ENCODE data around the gene LRRC14B.

Gene LRRC14B

DNA sequence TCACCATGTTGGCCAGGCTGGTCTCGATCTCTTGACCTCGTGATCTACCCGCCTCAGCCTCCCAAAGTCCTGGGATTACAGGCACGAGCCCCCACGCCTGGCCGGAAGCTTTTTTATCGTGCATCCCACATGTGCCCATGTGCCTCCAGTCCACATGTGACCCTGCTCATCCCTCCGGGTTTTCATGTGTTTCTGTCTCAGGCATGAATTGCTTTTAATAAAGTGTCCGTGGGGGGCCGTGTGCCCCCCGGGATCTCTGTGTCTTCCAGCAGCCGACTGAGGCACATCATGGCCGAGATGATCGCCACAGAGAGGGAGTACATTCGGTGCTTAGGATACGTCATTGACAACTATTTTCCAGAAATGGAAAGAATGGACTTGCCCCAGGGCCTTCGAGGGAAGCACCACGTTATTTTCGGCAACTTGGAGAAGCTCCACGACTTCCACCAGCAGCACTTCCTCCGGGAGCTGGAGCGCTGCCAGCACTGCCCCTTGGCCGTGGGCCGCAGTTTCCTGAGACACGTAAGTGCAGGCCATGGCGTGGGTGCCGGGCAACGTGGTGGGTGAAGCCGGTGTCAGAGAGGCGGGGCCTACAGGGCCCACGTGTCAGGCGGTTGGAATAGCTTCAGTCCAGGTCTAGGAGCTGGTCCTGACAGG lies 22.1 kb upstream of the LRRC14B start:
- H3K4me3 ChIP-seq (ENCODE audit: low read depth, low read length): no peak overlapping the region
- H3K36me3 ChIP-seq: no peaks in the 10 kb centered on the region
- TF ChIP-seq, protein P1, sequence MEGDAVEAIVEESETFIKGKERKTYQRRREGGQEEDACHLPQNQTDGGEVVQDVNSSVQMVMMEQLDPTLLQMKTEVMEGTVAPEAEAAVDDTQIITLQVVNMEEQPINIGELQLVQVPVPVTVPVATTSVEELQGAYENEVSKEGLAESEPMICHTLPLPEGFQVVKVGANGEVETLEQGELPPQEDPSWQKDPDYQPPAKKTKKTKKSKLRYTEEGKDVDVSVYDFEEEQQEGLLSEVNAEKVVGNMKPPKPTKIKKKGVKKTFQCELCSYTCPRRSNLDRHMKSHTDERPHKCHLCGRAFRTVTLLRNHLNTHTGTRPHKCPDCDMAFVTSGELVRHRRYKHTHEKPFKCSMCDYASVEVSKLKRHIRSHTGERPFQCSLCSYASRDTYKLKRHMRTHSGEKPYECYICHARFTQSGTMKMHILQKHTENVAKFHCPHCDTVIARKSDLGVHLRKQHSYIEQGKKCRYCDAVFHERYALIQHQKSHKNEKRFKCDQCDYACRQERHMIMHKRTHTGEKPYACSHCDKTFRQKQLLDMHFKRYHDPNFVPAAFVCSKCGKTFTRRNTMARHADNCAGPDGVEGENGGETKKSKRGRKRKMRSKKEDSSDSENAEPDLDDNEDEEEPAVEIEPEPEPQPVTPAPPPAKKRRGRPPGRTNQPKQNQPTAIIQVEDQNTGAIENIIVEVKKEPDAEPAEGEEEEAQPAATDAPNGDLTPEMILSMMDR (IDR thresholded peaks at IDR 0.05; ENCODE audit: low read depth, low read length): no peak
- H3K9me3 ChIP-seq (ENCODE audit: severe bottlenecking): no peaks in the 10 kb centered on the region
- peak; percentile 6 for DNase-seq
- H3K27me3 ChIP-seq (ENCODE audit: insufficient read depth, low read depth, severe bottlenecking): no peaks in the 10 kb centered on the region
- H3K27ac ChIP-seq: no peak overlapping the region

- Histone ChIP-seq H3K27ac (no peak overlapping the region), H3K9me3 (ENCODE audit: severe bottlenecking) (no peaks in the 10 kb centered on the region), H3K4me3 (ENCODE audit: low read depth, low read length) (no peak overlapping the region), H3K36me3 (no peaks in the 10 kb centered on the region), H3K27me3 (ENCODE audit: insufficient read depth, low read depth, severe bottlenecking) (no peaks in the 10 kb centered on the region)
- TF ChIP-seq, protein P1 (IDR thresholded peaks at IDR 0.05; ENCODE audit: low read depth, low read length): no peak
- peak; percentile 8 for DNase-seq
Measured at GRCh38 chr5:169728-170094, 21.6 kb upstream of the LRRC14B start.

- no peaks in the 10 kb centered on the region for H3K9me3 ChIP-seq (ENCODE audit: severe bottlenecking)
- TF ChIP-seq, protein P1 (IDR thresholded peaks at IDR 0.05; ENCODE audit: low read depth, low read length): no peak
- H3K27ac ChIP-seq: no peak overlapping the region
- no peak overlapping the region for H3K4me3 ChIP-seq (ENCODE audit: low read depth, low read length)
- no peaks in the 10 kb centered on the region for H3K27me3 ChIP-seq (ENCODE audit: insufficient read depth, low read depth, severe bottlenecking)
- peak; percentile 7 for DNase-seq
- H3K36me3 ChIP-seq: no peaks in the 10 kb centered on the region
Measured at GRCh38 chr5:170971-171800, 20.1 kb upstream of the LRRC14B start.

DNA sequence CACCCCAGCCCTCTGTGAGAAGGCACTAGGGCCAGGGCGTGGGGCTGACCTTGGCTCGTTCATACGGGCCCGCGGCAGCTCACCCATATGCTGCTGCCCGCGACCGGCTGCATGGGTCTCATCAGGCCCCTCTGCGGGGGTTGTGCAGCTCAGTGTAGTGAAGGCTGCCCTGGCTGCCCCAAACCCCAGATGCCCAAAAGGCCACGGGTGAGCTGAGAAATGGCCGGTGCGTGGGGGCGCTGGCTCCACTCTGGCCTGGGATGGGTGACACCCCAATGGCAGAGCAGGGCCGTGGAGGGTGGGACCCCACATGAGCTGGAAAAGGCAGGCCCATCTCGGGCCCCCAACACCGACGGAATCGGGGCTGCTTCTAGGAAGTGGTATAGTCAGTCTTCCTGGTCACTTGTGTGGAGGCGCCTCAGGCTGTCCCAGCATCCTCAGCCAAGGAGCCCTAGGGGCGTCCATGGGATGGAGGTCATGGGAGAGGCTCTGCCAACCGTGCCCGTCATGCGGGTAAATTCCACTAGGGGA lies 19.4 kb upstream of the LRRC14B start:
- DNase-seq: peak; percentile 7
- Histone ChIP-seq H3K4me3 (ENCODE audit: low read depth, low read length) (no peak overlapping the region), H3K27me3 (ENCODE audit: insufficient read depth, low read depth, severe bottlenecking) (no peaks in the 10 kb centered on the region), H3K9me3 (ENCODE audit: severe bottlenecking) (no peaks in the 10 kb centered on the region), H3K36me3 (no peaks in the 10 kb centered on the region), H3K27ac (no peak overlapping the region)
- TF ChIP-seq, protein P1 (IDR thresholded peaks at IDR 0.05; ENCODE audit: low read depth, low read length): no peak

GRCh38 chr5:172421-172820 lies 18.9 kb upstream of the LRRC14B start:
- peak; percentile 4 for DNase-seq
- Histone ChIP-seq H3K36me3 (no peaks in the 10 kb centered on the region), H3K27me3 (ENCODE audit: insufficient read depth, low read depth, severe bottlenecking) (no peaks in the 10 kb centered on the region), H3K4me3 (ENCODE audit: low read depth, low read length) (no peak overlapping the region), H3K27ac (no peak overlapping the region), H3K9me3 (ENCODE audit: severe bottlenecking) (no peaks in the 10 kb centered on the region)
- TF ChIP-seq, protein P1 (IDR thresholded peaks at IDR 0.05; ENCODE audit: low read depth, low read length): no peak
